AG04450 (cell line): ENCODE results near the gene SLPI. TPM values are rescaled to one million over a fixed set of nuclear protein-coding genes. Genes with fewer than 3 reads are reported as not detected.
A peak's percentile ranks its signal among the peaks of the same experiment; 100 is the strongest.

Source experiments
- CTCF ChIA-PET: fragments of 300-600, 350-600 bp; formaldehyde crosslinking; extraction: SDS; loops from one replicate; lab custom pipeline; 2022; ENCODE audit warnings: antibody characterized with exemption, inconsistent platforms; lab: Charles Lee
- POLR2A ChIA-PET: fragments of 350-600 bp; formaldehyde crosslinking; extraction: SDS; loops from one replicate; lab custom pipeline; 2021; ENCODE audit warnings: antibody characterized with exemption, inconsistent platforms; lab: Yijun Ruan, JAX
- DNase-seq: peaks from one replicate; pipeline ENCODE4 v3.0.0-alpha.2; 2011; ENCODE audit warnings: low read depth, low spot score
- H3K27ac ChIP-seq: one replicate; pipeline ENCODE4 v1.5.1; 2012; ENCODE audit warnings: low read depth, low read length, control low read depth
- H3K27me3 ChIP-seq: one replicate; pipeline ENCODE4 v1.6.0; 2012; ENCODE audit warnings: low read length; ENCODE audit not compliant: control insufficient read depth, insufficient read depth
- H3K4me3 ChIP-seq: 2 replicates; pipeline ENCODE4 v1.5.1; 2011; ENCODE audit warnings: mild to moderate bottlenecking, low read depth, low read length, control low read depth
- H3K9me3 ChIP-seq: 2 replicates; pipeline ENCODE4 v1.5.1; 2012; ENCODE audit warnings: low read length; ENCODE audit not compliant: control insufficient read depth, insufficient read depth
- polyA minus RNA-seq: library from RNA; depleted of rRNA, polyadenylated mRNA; stranded (reverse); fragments of >200 nt; gene quantifications from 2 replicates; pipeline ENCODE4 v1.2.3, GENCODE V29; 2011; rRNA and poly(A)+ RNA removed
- polyA plus RNA-seq: library from polyadenylated mRNA; depleted of rRNA; stranded (reverse); fragments of >200 nt; gene quantifications from 2 replicates; pipeline ENCODE4 v1.2.3, GENCODE V29; 2011; rRNA removed
- TF ChIP-seq, protein P1 (sequence below): IDR thresholded peaks from 2 replicates; pipeline ENCODE4 v1.5.1; 2011; ENCODE audit warnings: low read depth, low read length, control low read depth, inconsistent platforms

SLPI gene, protein sequence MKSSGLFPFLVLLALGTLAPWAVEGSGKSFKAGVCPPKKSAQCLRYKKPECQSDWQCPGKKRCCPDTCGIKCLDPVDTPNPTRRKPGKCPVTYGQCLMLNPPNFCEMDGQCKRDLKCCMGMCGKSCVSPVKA
- polyA plus RNA-seq (not detected in 2 replicates), polyA minus RNA-seq (not detected in 2 replicates)

DNA sequence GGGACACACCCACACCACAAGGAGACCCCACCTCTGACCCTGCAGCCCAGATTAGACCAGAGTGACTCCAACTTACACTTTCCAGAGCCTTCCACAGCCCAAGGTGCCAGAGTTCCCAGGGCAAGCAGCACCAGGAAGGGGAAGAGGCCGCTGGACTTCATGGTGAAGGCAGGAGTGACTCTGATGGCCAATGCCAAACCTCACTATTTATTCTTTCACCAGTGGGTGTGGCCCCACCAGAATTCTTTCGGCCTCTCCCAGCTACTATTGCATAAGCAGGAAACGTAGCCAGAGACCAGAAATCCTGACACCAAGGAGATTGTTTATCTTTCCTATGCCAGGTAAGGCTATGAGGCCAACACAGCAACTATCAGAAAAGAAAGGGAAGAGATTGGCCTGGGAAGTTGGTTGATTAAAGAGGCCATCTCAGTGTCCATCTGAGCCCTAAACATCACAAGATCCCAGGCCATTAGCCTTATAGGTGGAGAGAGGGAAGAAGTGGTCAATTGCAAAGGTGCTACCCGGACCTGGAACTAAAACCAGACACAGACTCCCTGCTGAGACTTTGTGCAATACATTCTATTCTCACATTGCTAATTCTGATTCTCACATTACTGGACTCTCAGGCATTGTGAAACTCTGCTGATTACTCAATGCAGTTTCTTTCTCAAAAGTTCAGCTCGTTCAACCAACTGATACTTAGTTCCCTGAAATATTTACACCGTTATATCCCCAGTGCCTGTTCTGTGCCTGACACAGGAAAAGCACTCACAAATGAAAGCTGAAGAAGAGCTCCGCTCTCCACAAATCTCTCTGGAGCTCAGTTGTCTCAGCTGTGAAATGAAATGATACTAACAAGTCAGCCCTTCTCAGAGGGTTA is at the start of gene SLPI:
SLPI (minus strand) TSS at position 182 of the 880 bp plus-strand sequence; CDS start at position 161, 21 bp downstream.
- POLR2A ChIA-PET, result no interaction called here
- no peak within 1 kb of the TSS for H3K27ac ChIP-seq
- peaks cover 14% of the 10 kb centered on the region for H3K27me3 ChIP-seq
- H3K9me3 ChIP-seq, result no peaks in the 10 kb centered on the region
- no peak for DNase-seq
- TF ChIP-seq, protein P1, sequence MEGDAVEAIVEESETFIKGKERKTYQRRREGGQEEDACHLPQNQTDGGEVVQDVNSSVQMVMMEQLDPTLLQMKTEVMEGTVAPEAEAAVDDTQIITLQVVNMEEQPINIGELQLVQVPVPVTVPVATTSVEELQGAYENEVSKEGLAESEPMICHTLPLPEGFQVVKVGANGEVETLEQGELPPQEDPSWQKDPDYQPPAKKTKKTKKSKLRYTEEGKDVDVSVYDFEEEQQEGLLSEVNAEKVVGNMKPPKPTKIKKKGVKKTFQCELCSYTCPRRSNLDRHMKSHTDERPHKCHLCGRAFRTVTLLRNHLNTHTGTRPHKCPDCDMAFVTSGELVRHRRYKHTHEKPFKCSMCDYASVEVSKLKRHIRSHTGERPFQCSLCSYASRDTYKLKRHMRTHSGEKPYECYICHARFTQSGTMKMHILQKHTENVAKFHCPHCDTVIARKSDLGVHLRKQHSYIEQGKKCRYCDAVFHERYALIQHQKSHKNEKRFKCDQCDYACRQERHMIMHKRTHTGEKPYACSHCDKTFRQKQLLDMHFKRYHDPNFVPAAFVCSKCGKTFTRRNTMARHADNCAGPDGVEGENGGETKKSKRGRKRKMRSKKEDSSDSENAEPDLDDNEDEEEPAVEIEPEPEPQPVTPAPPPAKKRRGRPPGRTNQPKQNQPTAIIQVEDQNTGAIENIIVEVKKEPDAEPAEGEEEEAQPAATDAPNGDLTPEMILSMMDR, result no peak
- no peak within 1 kb of the TSS for H3K4me3 ChIP-seq
- CTCF ChIA-PET, result interaction anchor here (1.0 to 1.5 kb wide), 4 partner anchors 38 to 517 kb away, joined by 3 to 6 read pairs (median 4); no protein-coding TSS in a partner anchor

DNA sequence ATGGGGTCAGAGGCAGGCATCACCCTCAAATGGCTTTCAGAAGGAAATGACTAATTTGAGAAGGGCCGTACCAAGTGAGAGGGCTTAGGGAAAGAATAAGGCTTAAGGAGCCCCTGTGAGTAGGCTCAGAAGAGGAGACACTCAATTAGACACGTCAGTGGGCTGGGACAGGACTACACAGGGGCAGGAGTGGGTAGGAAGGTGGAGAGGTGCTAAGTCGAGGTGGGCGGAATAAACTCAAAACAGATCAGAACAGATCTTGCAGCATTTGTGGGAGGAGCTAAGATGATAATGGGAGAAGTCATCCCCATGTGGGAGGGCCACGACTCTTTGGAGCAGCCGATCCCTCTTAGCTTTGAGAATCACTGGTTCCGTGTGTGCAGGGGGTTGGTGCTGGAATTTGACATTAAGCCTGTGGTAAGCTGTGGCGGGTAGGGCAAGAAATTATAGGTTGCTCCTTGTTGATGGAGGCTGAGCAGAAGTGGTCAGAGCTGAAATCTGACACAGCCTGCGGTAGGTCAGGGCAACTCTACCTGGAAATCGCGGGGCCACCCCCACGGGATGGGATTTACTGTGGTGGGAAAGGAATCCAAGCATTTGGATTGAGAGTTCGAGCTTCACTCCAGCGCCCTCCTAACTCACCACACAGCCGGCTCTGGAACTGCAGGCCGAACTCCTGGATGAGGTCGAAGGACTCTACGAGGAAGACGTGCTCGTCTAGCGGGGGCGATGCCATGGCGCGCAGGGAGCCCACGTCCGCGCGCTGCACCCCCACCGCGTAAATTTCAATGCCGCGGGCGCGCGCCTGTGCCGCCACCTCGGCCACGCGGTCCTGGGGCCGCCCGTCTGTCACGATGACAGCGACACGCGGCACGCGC is 49.5 kb upstream of the SLPI start:
- peaks cover 32% of the 10 kb centered on the region for H3K27me3 ChIP-seq

DNA sequence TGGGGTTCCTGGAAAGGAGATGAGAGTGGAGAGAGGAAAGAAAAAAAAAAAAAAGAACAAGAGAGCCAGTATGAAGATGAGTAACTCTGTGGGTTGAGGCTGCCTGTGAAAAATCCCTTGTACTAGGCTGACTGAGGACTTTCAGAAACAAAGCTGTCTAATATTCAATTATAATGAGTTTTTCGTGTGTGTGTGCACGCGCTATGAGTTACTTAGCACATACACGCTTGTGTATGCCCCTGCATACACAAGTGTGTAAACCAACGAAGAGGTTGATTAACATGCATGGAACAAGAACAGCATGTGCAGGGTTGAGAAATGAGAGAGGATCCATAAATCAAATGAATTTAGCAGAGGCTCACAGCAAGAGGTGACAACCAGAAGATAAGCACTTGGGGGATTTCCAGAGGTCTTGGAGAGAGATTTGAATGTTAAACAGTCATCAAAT is 47.5 kb upstream of the SLPI start:
- CTCF ChIA-PET, result interaction anchor here (0.7 to 6.6 kb wide), 7 partner anchors 9 to 469 kb away, joined by 3 to 96 read pairs (median 9); no protein-coding TSS in a partner anchor
- H3K9me3 ChIP-seq, result peaks cover 4% of the 10 kb centered on the region; the same call in 1 of the 2 replicates
- no peak for DNase-seq
- no peak overlapping the region for H3K27ac ChIP-seq
- no peak overlapping the region for H3K4me3 ChIP-seq
- TF ChIP-seq, protein P1, result no peak
- H3K27me3 ChIP-seq, result peaks cover 18% of the 10 kb centered on the region
- POLR2A ChIA-PET, result no interaction called here

More for the DNA sequence above, 49.5 kb upstream of the SLPI start:
- DNase-seq, result no peak
- peaks cover 4% of the 10 kb centered on the region; the same call in 1 of the 2 replicates for H3K9me3 ChIP-seq
- ChIA-PET CTCF (interaction anchor here (1.1 to 6.6 kb wide), 6 partner anchors 9 to 467 kb away, joined by 3 to 96 read pairs (median 10); no protein-coding TSS in a partner anchor), POLR2A (interaction anchor here (0.6 kb wide), 1 partner anchor 23 kb away, joined by 3 read pairs; no protein-coding TSS in a partner anchor)
- H3K27ac ChIP-seq, result no peak overlapping the region
- no peak overlapping the region for H3K4me3 ChIP-seq
- TF ChIP-seq, protein P1, result no peak

DNA sequence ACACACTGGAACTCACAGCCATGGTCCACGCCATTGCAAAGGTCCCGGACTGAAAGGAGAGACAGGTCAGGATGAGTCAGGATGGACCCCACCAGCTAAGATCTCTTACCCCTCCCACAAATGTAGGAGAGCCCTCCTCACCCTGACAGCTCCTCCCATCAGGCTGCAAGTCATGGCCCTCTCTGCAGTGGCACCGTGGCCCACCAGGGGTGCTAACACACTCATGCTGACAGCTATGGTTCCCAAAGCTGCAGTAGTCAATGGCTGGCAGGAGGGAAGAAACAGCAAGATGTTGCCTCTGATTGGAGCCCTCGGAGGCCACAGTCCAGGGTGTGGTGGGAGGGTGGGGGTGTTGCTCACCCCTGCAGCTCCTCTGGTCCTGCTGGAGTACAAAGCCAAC is 46.6 kb upstream of the SLPI start:
- TF ChIP-seq, protein P1, result peak; percentile 48
- CTCF ChIA-PET, result interaction anchor here (0.6 to 6.6 kb wide), 10 partner anchors 8 to 615 kb away, joined by 3 to 96 read pairs (median 6); no protein-coding TSS in a partner anchor
- POLR2A ChIA-PET, result no interaction called here
- Histone ChIP-seq H3K27me3 (peaks cover 11% of the 10 kb centered on the region), H3K27ac (no peak overlapping the region), H3K4me3 (no peak overlapping the region), H3K9me3 (no peaks in the 10 kb centered on the region; the same call in 1 of the 2 replicates)
- DNase-seq, result no peak
